HepG2 (cell line): ENCODE measurements around the gene DDR2. TPM values are rescaled to one million over a fixed set of nuclear protein-coding genes. Genes with fewer than 3 reads are reported as not detected.

Source experiments
- GFI1 ChIP-seq: sonication (generic); formaldehyde crosslinking; IDR thresholded peaks from 2 replicates; pipeline ENCODE4 v1.5.0; 2020; ENCODE audit warnings: missing genetic modification reagents, mild to moderate bottlenecking, borderline replicate concordance
- PRMT3 ChIP-seq: sonication (generic); formaldehyde crosslinking; IDR thresholded peaks from 2 replicates; pipeline ENCODE4 v1.8.1; 2022; ENCODE audit warnings: low read depth, mild to moderate bottlenecking, moderate library complexity, missing genetic modification reagents, borderline replicate concordance
- SUZ12 ChIP-seq: fragments of 150-350 bp; IDR thresholded peaks from 2 replicates; pipeline ENCODE4 v1.6.1; 2014; ENCODE audit warnings: low read depth, low read length
- ZBTB42 ChIP-seq: sonication (generic); formaldehyde crosslinking; IDR thresholded peaks from 2 replicates; pipeline ENCODE4 v1.5.0; 2020; ENCODE audit warnings: mild to moderate bottlenecking, missing genetic modification reagents
- ZNF724P ChIP-seq: sonication (generic); formaldehyde crosslinking; IDR thresholded peaks from 2 replicates; pipeline ENCODE4 v1.8.0; 2022; ENCODE audit warnings: missing genetic modification reagents, borderline replicate concordance
- polyA plus RNA-seq, 8 experiments: library from polyadenylated mRNA; depleted of rRNA in 3 of 8; stranded (reverse) in 7 of 8; unstranded in 1 of 8; fragments of >200 nt; fragmentation: Illumina TruSeq in 4 of 8; extraction: Trizol in 4 of 8; gene quantifications; 2 replicates each; pipeline versions ENCODE4 v1.2.1 to v1.2.3, GENCODE V29; 2011 to 2016; ENCODE audit warnings: low read depth in 4 of 8, missing spikeins in 1 of 8, mixed read lengths in 1 of 8; ENCODE audit not compliant: insufficient read depth in 1 of 8
- total RNA-seq, 5 experiments: library from RNA; depleted of rRNA; stranded (reverse); fragments of >200 nt; fragmentation: Illumina TruSeq; extraction: Trizol; gene quantifications; 2 replicates each; pipeline ENCODE4 v1.2.3, GENCODE V29; 2016; ENCODE audit warnings: low read depth in 1 of 5
- TF ChIP-seq, protein P1 (sequence below): sonication (generic); formaldehyde crosslinking; IDR thresholded peaks from 2 replicates; pipeline ENCODE4 v1.4.0; 2020; ENCODE audit warnings: mild to moderate bottlenecking, low read depth, missing genetic modification reagents
- TF ChIP-seq, protein P2 (sequence below): sonication (generic); formaldehyde crosslinking; IDR thresholded peaks from 2 replicates; pipeline ENCODE4 v1.8.0; 2022; ENCODE audit warnings: mild to moderate bottlenecking, missing genetic modification reagents
- TF ChIP-seq, protein P3 (sequence below): sonication (generic); formaldehyde crosslinking; IDR thresholded peaks from 2 replicates; pipeline ENCODE4 v1.4.0; 2020; ENCODE audit warnings: mild to moderate bottlenecking, low read depth, missing genetic modification reagents

DDR2 gene
- total and polyA plus RNA-seq, 2 of the 13 experiments (the other 11 are each of a cell fraction or from before 2014, with no cell fraction given) = 0.36 to 0.38 TPM

DNA sequence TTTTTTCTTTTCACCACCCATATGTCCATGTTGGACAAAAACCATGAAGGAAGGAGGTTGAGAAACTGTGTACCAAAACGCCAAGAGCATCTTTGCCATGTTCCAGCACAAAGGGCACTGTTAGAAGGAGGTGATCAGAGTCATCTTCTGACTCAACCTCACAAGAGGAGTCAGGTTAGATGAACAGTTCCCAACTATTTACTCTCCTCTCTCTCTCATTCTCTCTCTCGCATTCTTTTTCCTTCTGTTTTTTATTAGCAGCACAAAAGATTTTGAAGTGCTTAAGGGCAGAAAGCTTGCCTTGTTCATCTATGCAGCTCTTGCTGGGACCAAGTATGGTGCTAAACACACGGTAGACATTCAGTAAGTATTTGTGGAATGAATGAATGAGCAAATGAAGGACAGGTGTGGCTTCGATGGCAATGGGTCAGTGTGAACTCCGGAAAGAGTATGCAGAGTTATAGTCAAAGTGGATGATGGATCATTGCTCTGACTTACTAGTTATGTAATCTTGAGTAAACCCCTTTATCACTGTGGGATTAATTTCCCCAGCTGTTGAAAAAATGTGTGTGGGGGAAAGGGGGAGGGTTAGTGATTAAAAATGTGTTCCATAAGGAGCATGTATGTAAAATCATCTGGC lies 33.9 kb downstream of the DDR2 start (continued):
- TF ChIP-seq, protein P1, sequence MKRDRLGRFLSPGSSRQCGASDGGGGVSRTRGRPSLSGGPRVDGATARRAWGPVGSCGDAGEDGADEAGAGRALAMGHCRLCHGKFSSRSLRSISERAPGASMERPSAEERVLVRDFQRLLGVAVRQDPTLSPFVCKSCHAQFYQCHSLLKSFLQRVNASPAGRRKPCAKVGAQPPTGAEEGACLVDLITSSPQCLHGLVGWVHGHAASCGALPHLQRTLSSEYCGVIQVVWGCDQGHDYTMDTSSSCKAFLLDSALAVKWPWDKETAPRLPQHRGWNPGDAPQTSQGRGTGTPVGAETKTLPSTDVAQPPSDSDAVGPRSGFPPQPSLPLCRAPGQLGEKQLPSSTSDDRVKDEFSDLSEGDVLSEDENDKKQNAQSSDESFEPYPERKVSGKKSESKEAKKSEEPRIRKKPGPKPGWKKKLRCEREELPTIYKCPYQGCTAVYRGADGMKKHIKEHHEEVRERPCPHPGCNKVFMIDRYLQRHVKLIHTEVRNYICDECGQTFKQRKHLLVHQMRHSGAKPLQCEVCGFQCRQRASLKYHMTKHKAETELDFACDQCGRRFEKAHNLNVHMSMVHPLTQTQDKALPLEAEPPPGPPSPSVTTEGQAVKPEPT (CRISPR knock-in tag) = no peak
- TF ChIP-seq PRMT3 (no peak), SUZ12 (no peak), ZBTB42 (no peak), ZNF724P (CRISPR knock-in tag) (no peak), GFI1 (CRISPR knock-in tag) (no peak)
- TF ChIP-seq, protein P2, sequence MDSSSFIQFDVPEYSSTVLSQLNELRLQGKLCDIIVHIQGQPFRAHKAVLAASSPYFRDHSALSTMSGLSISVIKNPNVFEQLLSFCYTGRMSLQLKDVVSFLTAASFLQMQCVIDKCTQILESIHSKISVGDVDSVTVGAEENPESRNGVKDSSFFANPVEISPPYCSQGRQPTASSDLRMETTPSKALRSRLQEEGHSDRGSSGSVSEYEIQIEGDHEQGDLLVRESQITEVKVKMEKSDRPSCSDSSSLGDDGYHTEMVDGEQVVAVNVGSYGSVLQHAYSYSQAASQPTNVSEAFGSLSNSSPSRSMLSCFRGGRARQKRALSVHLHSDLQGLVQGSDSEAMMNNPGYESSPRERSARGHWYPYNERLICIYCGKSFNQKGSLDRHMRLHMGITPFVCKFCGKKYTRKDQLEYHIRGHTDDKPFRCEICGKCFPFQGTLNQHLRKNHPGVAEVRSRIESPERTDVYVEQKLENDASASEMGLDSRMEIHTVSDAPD (CRISPR knock-in tag) = no peak
- TF ChIP-seq, protein P3, sequence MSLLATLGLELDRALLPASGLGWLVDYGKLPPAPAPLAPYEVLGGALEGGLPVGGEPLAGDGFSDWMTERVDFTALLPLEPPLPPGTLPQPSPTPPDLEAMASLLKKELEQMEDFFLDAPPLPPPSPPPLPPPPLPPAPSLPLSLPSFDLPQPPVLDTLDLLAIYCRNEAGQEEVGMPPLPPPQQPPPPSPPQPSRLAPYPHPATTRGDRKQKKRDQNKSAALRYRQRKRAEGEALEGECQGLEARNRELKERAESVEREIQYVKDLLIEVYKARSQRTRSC (CRISPR knock-in tag) = no peak
